WTC11 (cell line): ENCODE data around the gene MIF. TPM values are rescaled to one million over a fixed set of nuclear protein-coding genes. Genes with fewer than 3 reads are reported as not detected.
A peak's percentile ranks its signal among the peaks of the same experiment; 100 is the strongest.

ENCODE experiments used
- ATAC-seq: fragments of 200-7000 bp; cut with Tn5 transposase; 2 replicates; pipeline ENCODE4 v1.10.0; 2021; ENCODE audit warnings: mild to moderate bottlenecking, moderate library complexity
- CTCF ChIA-PET: fragments of 300-600 bp; sonication (Branson Sonifier 250); formaldehyde crosslinking; loops from one replicate; lab custom pipeline; 2021; ENCODE audit warnings: antibody characterized with exemption; lab: Charles Lee
- POLR2A ChIA-PET: fragments of 350-600 bp; sonication (Branson Sonifier 250); formaldehyde crosslinking; loops from one replicate; lab custom pipeline; 2021; ENCODE audit warnings: antibody characterized with exemption; lab: Charles Lee
- DNase-seq: peaks from one replicate; pipeline ENCODE4 v3.0.0; 2021; ENCODE audit warnings: low spot score
- H3K27ac Mint-ChIP-seq: 2 replicates; pipeline ENCODE4 v1.8.0; 2021; ENCODE audit warnings: mixed read lengths
- H3K27me3 Mint-ChIP-seq: 2 replicates; pipeline ENCODE4 v1.8.0; 2021; ENCODE audit warnings: low read depth, mild to moderate bottlenecking, moderate library complexity, mixed read lengths
- H3K36me3 Mint-ChIP-seq: 2 replicates; pipeline ENCODE4 v1.8.0; 2021; ENCODE audit warnings: mixed read lengths
- H3K4me1 Mint-ChIP-seq: 2 replicates; pipeline ENCODE4 v1.8.0; 2022; ENCODE audit warnings: mixed read lengths
- H3K4me3 Mint-ChIP-seq: 2 replicates; pipeline ENCODE4 v1.8.0; 2021; ENCODE audit warnings: mild to moderate bottlenecking, moderate library complexity, mixed read lengths
- H3K9me3 Mint-ChIP-seq: 2 replicates; pipeline ENCODE4 v1.8.0; 2021; ENCODE audit warnings: mixed read lengths
- CBFB ChIP-seq: sonication (generic); formaldehyde crosslinking; IDR thresholded peaks from 2 replicates; pipeline ENCODE4 v1.8.1; 2022; ENCODE audit warnings: mild to moderate bottlenecking, low read depth, missing genetic modification reagents
- CREB1 ChIP-seq: sonication (generic); formaldehyde crosslinking; IDR thresholded peaks from 2 replicates; pipeline ENCODE4 v1.8.0; 2023; ENCODE audit warnings: mild to moderate bottlenecking, missing genetic modification reagents
- E2F5 ChIP-seq: sonication (generic); formaldehyde crosslinking; IDR thresholded peaks from 2 replicates; pipeline ENCODE4 v1.8.1; 2022; ENCODE audit warnings: mild to moderate bottlenecking, moderate library complexity, missing genetic modification reagents
- ELF4 ChIP-seq: sonication (generic); formaldehyde crosslinking; IDR thresholded peaks from 2 replicates; pipeline ENCODE4 v1.8.1; 2022; ENCODE audit warnings: low read depth, mild to moderate bottlenecking, moderate library complexity, missing genetic modification reagents
- FOXJ3 ChIP-seq: sonication (generic); formaldehyde crosslinking; IDR thresholded peaks from 2 replicates; pipeline ENCODE4 v1.9.0; 2021; ENCODE audit warnings: missing genetic modification reagents, mild to moderate bottlenecking, borderline replicate concordance
- FOXP1 ChIP-seq: sonication (generic); formaldehyde crosslinking; IDR thresholded peaks from 2 replicates; pipeline ENCODE4 v1.8.0; 2022; ENCODE audit warnings: missing genetic modification reagents, mild to moderate bottlenecking, moderate library complexity, borderline replicate concordance
- HMGXB4 ChIP-seq: sonication (generic); formaldehyde crosslinking; IDR thresholded peaks from 2 replicates; pipeline ENCODE4 v1.8.1; 2023; ENCODE audit warnings: mild to moderate bottlenecking, moderate library complexity, missing genetic modification reagents
- JAZF1 ChIP-seq: fragments of 250-450 bp; sonication (Bioruptor Pico); IDR thresholded peaks from 2 replicates; pipeline ENCODE4 v1.9.0; 2021; ENCODE audit warnings: moderate library complexity, mild to moderate bottlenecking, inconsistent platforms
- MYBL2 ChIP-seq: sonication (generic); formaldehyde crosslinking; IDR thresholded peaks from 2 replicates; pipeline ENCODE4 v1.8.1; 2023; ENCODE audit warnings: mild to moderate bottlenecking, moderate library complexity, missing genetic modification reagents
- NR2C2 ChIP-seq: sonication (generic); formaldehyde crosslinking; IDR thresholded peaks from 2 replicates; pipeline ENCODE4 v1.8.0; 2022; ENCODE audit warnings: mild to moderate bottlenecking, missing genetic modification reagents
- NR3C1 ChIP-seq: sonication (generic); formaldehyde crosslinking; conservative IDR thresholded peaks from 2 replicates; pipeline ENCODE4 v1.8.1; 2023; ENCODE audit warnings: low read depth, mild to moderate bottlenecking, missing genetic modification reagents
- PRRX2 ChIP-seq: fragments of 250-450 bp; sonication (Bioruptor Pico); IDR thresholded peaks from 2 replicates; pipeline ENCODE4 v1.8.0; 2021; ENCODE audit warnings: mild to moderate bottlenecking
- SMAD3 ChIP-seq: sonication (generic); formaldehyde crosslinking; IDR thresholded peaks from 2 replicates; pipeline ENCODE4 v1.8.0; 2022; ENCODE audit warnings: missing genetic modification reagents, mild to moderate bottlenecking, borderline replicate concordance
- TEAD1 ChIP-seq: sonication (generic); formaldehyde crosslinking; IDR thresholded peaks from 2 replicates; pipeline ENCODE4 v1.8.0; 2022; ENCODE audit warnings: mild to moderate bottlenecking, missing genetic modification reagents
- TEAD4 ChIP-seq: sonication (generic); formaldehyde crosslinking; IDR thresholded peaks from 2 replicates; pipeline ENCODE4 v1.8.0; 2022; ENCODE audit warnings: mild to moderate bottlenecking, missing genetic modification reagents
- ZMAT4 ChIP-seq: fragments of 250-450 bp; sonication (Bioruptor Pico); IDR thresholded peaks from 2 replicates; pipeline ENCODE4 v1.9.0; 2021; ENCODE audit warnings: mild to moderate bottlenecking
- ZNF138 ChIP-seq: sonication (generic); formaldehyde crosslinking; conservative IDR thresholded peaks from 2 replicates; pipeline ENCODE4 v1.8.1; 2022; ENCODE audit warnings: mild to moderate bottlenecking, moderate library complexity, missing genetic modification reagents
- ZNF263 ChIP-seq: sonication (generic); formaldehyde crosslinking; IDR thresholded peaks from 2 replicates; pipeline ENCODE4 v1.8.1; 2022; ENCODE audit warnings: low read depth, mild to moderate bottlenecking, moderate library complexity, missing genetic modification reagents
- ZNF317 ChIP-seq: sonication (generic); formaldehyde crosslinking; IDR thresholded peaks from 2 replicates; pipeline ENCODE4 v1.8.1; 2023; ENCODE audit warnings: low read depth, mild to moderate bottlenecking, moderate library complexity, missing genetic modification reagents, borderline replicate concordance
- ZNF396 ChIP-seq: fragments of 250-450 bp; sonication (Bioruptor Pico); IDR thresholded peaks from 2 replicates; pipeline ENCODE4 v1.8.0; 2021; ENCODE audit warnings: mild to moderate bottlenecking, moderate library complexity, borderline replicate concordance
- ZNF671 ChIP-seq: fragments of 250-450 bp; sonication (Bioruptor Pico); IDR thresholded peaks from 2 replicates; pipeline ENCODE4 v1.8.0; 2021; ENCODE audit warnings: mild to moderate bottlenecking
- total RNA-seq: library from RNA; stranded (reverse); gene quantifications from 3 replicates; pipeline ENCODE4 v1.2.3, GENCODE V29; 2021
- TF ChIP-seq, protein P1 (sequence below): sonication (generic); formaldehyde crosslinking; IDR thresholded peaks from 2 replicates; pipeline ENCODE4 v1.8.1; 2022; ENCODE audit warnings: low read depth, mild to moderate bottlenecking, moderate library complexity, missing genetic modification reagents, borderline replicate concordance
- TF ChIP-seq, protein P2 (sequence below): sonication (generic); formaldehyde crosslinking; IDR thresholded peaks from 2 replicates; pipeline ENCODE4 v1.8.0; 2022; ENCODE audit warnings: mild to moderate bottlenecking, missing genetic modification reagents
- TF ChIP-seq, protein P3 (sequence below): sonication (generic); formaldehyde crosslinking; IDR thresholded peaks from 2 replicates; pipeline ENCODE4 v1.8.0; 2022; ENCODE audit warnings: mild to moderate bottlenecking, missing genetic modification reagents
- TF ChIP-seq, protein P4 (sequence below): fragments of 250-450 bp; sonication (Bioruptor Pico); conservative IDR thresholded peaks from 2 replicates; pipeline ENCODE4 v1.9.0; 2021; ENCODE audit warnings: mild to moderate bottlenecking

Gene MIF
- total RNA-seq, 1 experiment from 2014 or later: 1,424 TPM

GRCh38 chr22:23889620-23890019 is 4.6 kb upstream of the MIF start:
- H3K27me3 Mint-ChIP-seq: peaks cover 16% of the 10 kb centered on the region
- peaks cover 28% of the 10 kb centered on the region for H3K36me3 Mint-ChIP-seq
- ATAC-seq (no peak), DNase-seq (no peak)
- H3K4me3 Mint-ChIP-seq: no peak overlapping the region
- H3K27ac Mint-ChIP-seq: 0 out of 2 replicates have a peak overlapping the region, but pooled peaks have one; percentile 76
- POLR2A ChIA-PET: interaction anchor here (0.6 kb wide), 1 partner anchor 1937 kb away, joined by 3 read pairs; the partner anchor contains the start of gene PPM1F
- CTCF ChIA-PET: interaction anchor here (1.4 to 2.3 kb wide), 6 partner anchors 10 to 41 kb away, joined by 6 to 19 read pairs (median 12); partner anchors contain the start of gene SLC2A11
- H3K4me1 Mint-ChIP-seq: peaks cover 23% of the 10 kb centered on the region
- peaks cover 27% of the 10 kb centered on the region for H3K9me3 Mint-ChIP-seq
- TF ChIP-seq E2F5 (CRISPR knock-in tag) (no peak), NR2C2 (CRISPR knock-in tag) (no peak), TEAD4 (CRISPR knock-in tag) (no peak), SMAD3 (CRISPR knock-in tag) (no peak)
- TF ChIP-seq, protein P1, sequence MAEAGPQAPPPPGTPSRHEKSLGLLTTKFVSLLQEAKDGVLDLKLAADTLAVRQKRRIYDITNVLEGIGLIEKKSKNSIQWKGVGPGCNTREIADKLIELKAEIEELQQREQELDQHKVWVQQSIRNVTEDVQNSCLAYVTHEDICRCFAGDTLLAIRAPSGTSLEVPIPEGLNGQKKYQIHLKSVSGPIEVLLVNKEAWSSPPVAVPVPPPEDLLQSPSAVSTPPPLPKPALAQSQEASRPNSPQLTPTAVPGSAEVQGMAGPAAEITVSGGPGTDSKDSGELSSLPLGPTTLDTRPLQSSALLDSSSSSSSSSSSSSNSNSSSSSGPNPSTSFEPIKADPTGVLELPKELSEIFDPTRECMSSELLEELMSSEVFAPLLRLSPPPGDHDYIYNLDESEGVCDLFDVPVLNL (CRISPR knock-in tag): no peak

- ATAC-seq (no peak), DNase-seq (no peak)
- ChIA-PET POLR2A (no interaction called here), CTCF (no interaction called here)
- H3K9me3 Mint-ChIP-seq: peaks cover 27% of the 10 kb centered on the region
- H3K27ac Mint-ChIP-seq: no peak overlapping the region
- peaks cover 37% of the 10 kb centered on the region for H3K4me1 Mint-ChIP-seq
- peaks cover 16% of the 10 kb centered on the region for H3K27me3 Mint-ChIP-seq
- no peak for TF ChIP-seq JAZF1
- TF ChIP-seq, protein P2, sequence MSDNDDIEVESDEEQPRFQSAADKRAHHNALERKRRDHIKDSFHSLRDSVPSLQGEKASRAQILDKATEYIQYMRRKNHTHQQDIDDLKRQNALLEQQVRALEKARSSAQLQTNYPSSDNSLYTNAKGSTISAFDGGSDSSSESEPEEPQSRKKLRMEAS (CRISPR knock-in tag): no peak
- no peak for TF ChIP-seq HMGXB4
- peaks cover 46% of the 10 kb centered on the region for H3K36me3 Mint-ChIP-seq
- H3K4me3 Mint-ChIP-seq: no peak overlapping the region
Observed at GRCh38 chr22:23891726-23892125, 2.5 kb upstream of the MIF start.

DNA sequence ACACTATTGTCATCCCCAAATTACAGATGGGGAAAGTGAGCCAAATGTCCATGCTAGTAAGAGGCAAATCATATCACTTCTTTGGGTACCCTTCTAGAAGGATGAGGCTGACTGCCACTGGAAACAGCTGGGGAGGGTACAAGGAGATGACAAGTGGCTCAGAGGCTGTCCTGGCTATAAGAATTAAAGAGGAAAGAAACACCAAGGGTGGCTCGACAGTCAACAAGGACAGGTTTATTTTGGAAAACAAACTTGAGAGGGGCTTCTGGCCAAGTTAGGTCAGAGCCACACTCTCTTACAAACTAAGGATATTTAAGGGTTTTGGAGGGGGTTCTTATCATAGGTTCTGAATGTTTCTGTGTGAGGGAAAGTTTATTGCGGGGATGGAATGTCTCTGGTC is 2.1 kb upstream of the MIF start:
- TF ChIP-seq MYBL2 (CRISPR knock-in tag): no peak
- TF ChIP-seq, protein P3, sequence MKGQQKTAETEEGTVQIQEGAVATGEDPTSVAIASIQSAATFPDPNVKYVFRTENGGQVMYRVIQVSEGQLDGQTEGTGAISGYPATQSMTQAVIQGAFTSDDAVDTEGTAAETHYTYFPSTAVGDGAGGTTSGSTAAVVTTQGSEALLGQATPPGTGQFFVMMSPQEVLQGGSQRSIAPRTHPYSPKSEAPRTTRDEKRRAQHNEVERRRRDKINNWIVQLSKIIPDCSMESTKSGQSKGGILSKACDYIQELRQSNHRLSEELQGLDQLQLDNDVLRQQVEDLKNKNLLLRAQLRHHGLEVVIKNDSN (CRISPR knock-in tag): no peak
- no peak for TF ChIP-seq FOXJ3 (CRISPR knock-in tag)
- no peak for TF ChIP-seq ELF4
- TF ChIP-seq NR3C1 (CRISPR knock-in tag): no peak
- TF ChIP-seq CBFB (CRISPR knock-in tag): no peak
- TF ChIP-seq ZNF317 (CRISPR knock-in tag): no peak
- TF ChIP-seq ZNF138 (CRISPR knock-in tag): no peak
- TF ChIP-seq ZNF671: no peak
- TF ChIP-seq FOXP1 (CRISPR knock-in tag): no peak
- TF ChIP-seq ZNF263 (CRISPR knock-in tag): no peak
- no peak for TF ChIP-seq TEAD1 (CRISPR knock-in tag)
- no peak for TF ChIP-seq PRRX2 (CRISPR knock-in tag)
- TF ChIP-seq ZNF396 (CRISPR knock-in tag): no peak
- TF ChIP-seq, protein P4, sequence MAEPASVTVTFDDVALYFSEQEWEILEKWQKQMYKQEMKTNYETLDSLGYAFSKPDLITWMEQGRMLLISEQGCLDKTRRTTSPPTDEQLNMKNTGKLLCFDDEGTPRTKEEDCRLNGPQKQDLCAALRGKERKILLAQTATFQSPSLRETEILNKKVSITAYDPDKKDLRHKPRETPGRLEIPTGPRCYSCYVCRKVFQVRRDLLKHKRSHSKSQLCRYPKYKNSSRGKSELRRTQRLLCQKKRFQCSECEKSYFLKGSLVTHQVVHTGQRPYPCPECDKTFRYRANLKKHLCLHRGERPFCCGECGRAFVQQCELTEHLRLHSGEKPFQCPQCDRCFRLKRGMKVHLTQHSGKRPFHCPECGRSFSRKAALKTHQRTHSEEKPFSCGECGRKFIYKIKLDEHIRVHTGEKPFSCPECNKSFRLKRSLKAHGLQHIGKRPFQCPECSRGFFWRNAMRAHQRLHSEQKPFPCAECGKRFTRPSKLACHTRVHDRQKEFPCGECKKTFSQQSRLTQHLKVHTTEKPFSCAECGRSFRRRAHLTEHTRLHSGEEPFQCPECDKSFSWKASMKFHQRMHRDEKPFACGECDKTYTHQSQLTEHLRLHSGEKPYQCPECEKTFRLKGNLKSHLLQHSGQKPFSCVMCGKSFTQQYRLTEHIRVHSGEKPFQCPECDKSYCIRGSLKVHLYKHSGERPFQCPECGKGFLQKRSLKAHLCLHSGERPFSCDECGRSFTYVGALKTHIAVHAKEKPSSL: no peak
- no peak for TF ChIP-seq ZMAT4 (CRISPR knock-in tag)
- no peak for TF ChIP-seq CREB1 (CRISPR knock-in tag)
- TF ChIP-seq, all 79 proteins: peak for 0
- no peak for ATAC-seq
- Mint-ChIP-seq H3K4me3 (no peak overlapping the region), H3K4me1 (peaks cover 41% of the 10 kb centered on the region), H3K9me3 (peaks cover 27% of the 10 kb centered on the region), H3K27ac (no peak overlapping the region), H3K36me3 (peaks cover 50% of the 10 kb centered on the region), H3K27me3 (peaks cover 16% of the 10 kb centered on the region)
- POLR2A ChIA-PET: interaction anchor here (3.1 kb wide), 1 partner anchor 34 kb away, joined by 27 read pairs; the partner anchor contains the start of gene SLC2A11
- DNase-seq: no peak
- CTCF ChIA-PET: no interaction called here
